Measurements from ENCODE around the gene GNB5. TPM values are rescaled to one million over a fixed set of nuclear protein-coding genes. Genes with fewer than 3 reads are reported as not detected.
A peak's percentile ranks its signal among the peaks of the same experiment; 100 is the strongest.
"Not testable (repeated sequence)": the region's sequence is repeated elsewhere in the genome, so short reads cannot be mapped to it uniquely, and the experiment has no call there.

GNB5 gene
- total RNA-seq, 1 experiment from 2014 or later = 23.9 TPM

GRCh38 chr15:52097180-52097579, 94.0 kb downstream of the GNB5 start:
- H3K36me3 ChIP-seq (replicated peaks; ENCODE audit: control insufficient read depth, insufficient read depth, low read length) = no peaks in the 10 kb centered on the region
- H3K27me3 ChIP-seq (ENCODE audit: control insufficient read depth, insufficient read depth, low read length) = no peaks in the 10 kb centered on the region
- H3K4me3 ChIP-seq (ENCODE audit: insufficient read depth, low read depth, low read length) = no peak overlapping the region
- no peak for DNase-seq

DNA sequence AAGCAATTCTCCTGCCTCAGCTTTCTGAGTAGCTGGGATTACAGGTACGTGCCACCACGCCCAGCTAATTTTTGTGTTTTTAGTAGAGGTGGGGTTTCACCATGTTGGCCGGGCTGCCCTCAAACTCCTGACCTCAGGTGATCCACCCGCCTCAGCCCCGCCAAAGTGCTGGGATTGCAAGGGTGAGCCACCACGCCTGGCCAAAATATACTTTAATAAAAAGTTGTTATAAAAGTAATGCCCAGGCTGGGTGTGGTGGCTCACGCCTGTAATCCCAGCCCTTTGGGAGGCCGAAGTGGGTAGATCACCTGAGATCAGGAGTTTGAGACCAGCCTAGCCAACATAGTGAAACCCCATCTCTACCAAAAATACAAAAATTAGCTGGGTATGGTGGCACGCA, 94.7 kb downstream of the GNB5 start:
- not testable (repeated sequence) for DNase-seq; H3K36me3 ChIP-seq (replicated peaks; ENCODE audit: control insufficient read depth, insufficient read depth, low read length); H3K4me3 ChIP-seq (ENCODE audit: insufficient read depth, low read depth, low read length); H3K27me3 ChIP-seq (ENCODE audit: control insufficient read depth, insufficient read depth, low read length)

- H3K4me3 ChIP-seq (ENCODE audit: insufficient read depth, low read depth, low read length) = no peak overlapping the region
- no peak for DNase-seq
- H3K36me3 ChIP-seq (replicated peaks; ENCODE audit: control insufficient read depth, insufficient read depth, low read length) = no peaks in the 10 kb centered on the region
- no peaks in the 10 kb centered on the region for H3K27me3 ChIP-seq (ENCODE audit: control insufficient read depth, insufficient read depth, low read length)
These were observed 95.5 kb downstream of the GNB5 start for GRCh38 chr15:52095597-52096262.

DNA sequence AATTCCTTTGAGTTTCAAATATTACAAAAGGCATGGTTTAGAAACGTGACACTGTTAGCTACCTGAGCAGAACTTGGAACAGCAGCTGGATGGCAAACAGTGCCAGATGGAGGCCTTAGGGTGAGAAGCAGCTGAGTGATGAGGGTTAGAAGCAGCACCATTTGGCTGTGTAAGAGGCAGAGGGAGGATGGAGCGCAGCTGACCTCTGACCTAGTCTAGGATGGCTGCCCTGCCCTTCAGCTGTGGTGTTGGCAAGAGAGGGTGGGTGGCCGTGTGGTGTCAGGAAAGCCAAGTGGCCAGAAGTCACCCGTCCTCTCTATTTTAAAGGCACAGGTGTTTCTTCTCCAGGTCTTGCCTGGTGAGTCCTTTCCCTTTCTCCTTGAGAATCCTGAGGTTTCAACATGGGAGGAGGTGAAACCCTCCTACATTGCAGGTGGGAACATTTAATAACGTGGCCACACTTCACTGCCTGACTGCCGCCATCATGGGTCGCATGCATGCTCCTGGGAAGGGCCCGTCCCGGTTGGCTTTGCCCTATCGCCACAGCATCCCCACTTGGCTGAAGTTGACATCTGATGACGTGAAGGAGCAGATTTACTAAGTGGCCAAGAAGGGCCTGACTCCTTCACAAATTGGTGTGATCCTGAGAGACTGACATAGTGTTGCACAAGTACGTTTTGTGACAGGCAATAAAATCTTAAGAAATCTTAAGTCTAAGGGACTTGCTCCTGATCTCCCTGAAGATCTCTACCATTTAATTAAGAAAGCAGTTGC, 96.2 kb downstream of the GNB5 start:
- DNase-seq = no peak
- H3K27me3 ChIP-seq (ENCODE audit: control insufficient read depth, insufficient read depth, low read length) = no peaks in the 10 kb centered on the region
- H3K36me3 ChIP-seq (replicated peaks; ENCODE audit: control insufficient read depth, insufficient read depth, low read length) = no peaks in the 10 kb centered on the region
- H3K4me3 ChIP-seq (ENCODE audit: insufficient read depth, low read depth, low read length) = no peak overlapping the region

- Histone ChIP-seq H3K4me3 (ENCODE audit: insufficient read depth, low read depth, low read length) (no peak overlapping the region), H3K27me3 (ENCODE audit: control insufficient read depth, insufficient read depth, low read length) (no peaks in the 10 kb centered on the region), H3K36me3 (replicated peaks; ENCODE audit: control insufficient read depth, insufficient read depth, low read length) (no peaks in the 10 kb centered on the region)
- no peak for DNase-seq
These were observed 97.4 kb downstream of the GNB5 start for GRCh38 chr15:52093539-52094510.

- no peak for DNase-seq
- H3K4me3 ChIP-seq (ENCODE audit: insufficient read depth, low read depth, low read length) = no peak overlapping the region
- no peaks in the 10 kb centered on the region for H3K36me3 ChIP-seq (replicated peaks; ENCODE audit: control insufficient read depth, insufficient read depth, low read length)
- H3K27me3 ChIP-seq (ENCODE audit: control insufficient read depth, insufficient read depth, low read length) = no peaks in the 10 kb centered on the region
These were observed 98.0 kb downstream of the GNB5 start for GRCh38 chr15:52093167-52093538.

- no peak for DNase-seq
- no peaks in the 10 kb centered on the region for H3K27me3 ChIP-seq (ENCODE audit: control insufficient read depth, insufficient read depth, low read length)
- no peaks in the 10 kb centered on the region for H3K36me3 ChIP-seq (replicated peaks; ENCODE audit: control insufficient read depth, insufficient read depth, low read length)
- H3K4me3 ChIP-seq (ENCODE audit: insufficient read depth, low read depth, low read length) = no peak overlapping the region
These were observed 101.0 kb downstream of the GNB5 start for GRCh38 chr15:52090193-52090592.

DNA sequence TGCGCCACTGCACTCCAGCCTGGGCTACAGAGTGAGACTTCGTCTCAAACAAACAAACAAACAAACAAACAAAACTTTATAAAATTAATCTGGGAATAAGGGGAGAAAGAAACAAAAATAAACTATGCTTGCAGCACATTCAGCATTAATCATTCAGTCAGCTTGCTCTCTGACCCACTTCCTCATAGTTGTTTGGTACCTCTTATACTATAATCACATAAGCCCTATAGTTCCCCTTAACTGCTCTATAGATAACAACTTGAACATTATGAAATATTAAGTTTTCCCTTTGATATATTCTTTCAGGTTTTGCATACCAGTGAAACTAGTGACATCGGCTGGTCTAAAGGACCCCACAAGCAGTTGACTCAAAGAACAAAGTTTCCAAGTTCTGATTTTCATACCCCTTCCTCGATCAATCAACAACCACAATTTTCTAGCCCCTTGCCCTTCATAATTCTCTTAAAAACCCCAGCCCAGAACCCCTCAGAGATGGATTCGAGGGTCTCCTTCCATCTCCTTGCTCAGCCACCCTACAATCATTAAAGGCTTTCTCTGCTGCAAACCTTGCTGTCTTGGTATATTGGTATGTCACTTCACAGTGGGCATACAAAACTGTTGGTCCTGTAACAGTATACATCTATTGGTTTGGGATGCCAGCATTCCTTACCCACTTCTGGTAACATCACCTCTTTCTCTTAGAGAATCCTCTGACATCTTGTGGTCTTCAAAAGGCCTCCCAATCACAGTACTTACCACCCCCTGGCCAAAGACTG, 105.0 kb downstream of the GNB5 start:
- Histone ChIP-seq H3K27me3 (ENCODE audit: control insufficient read depth, insufficient read depth, low read length) (no peaks in the 10 kb centered on the region), H3K36me3 (replicated peaks; ENCODE audit: control insufficient read depth, insufficient read depth, low read length) (no peaks in the 10 kb centered on the region), H3K4me3 (ENCODE audit: insufficient read depth, low read depth, low read length) (no peak overlapping the region)
- no peak for DNase-seq

GRCh38 chr15:52085299-52085698, 105.9 kb downstream of the GNB5 start:
- Histone ChIP-seq H3K36me3 (replicated peaks; ENCODE audit: control insufficient read depth, insufficient read depth, low read length) (no peaks in the 10 kb centered on the region), H3K27me3 (ENCODE audit: control insufficient read depth, insufficient read depth, low read length) (no peaks in the 10 kb centered on the region), H3K4me3 (ENCODE audit: insufficient read depth, low read depth, low read length) (no peak overlapping the region)
- no peak for DNase-seq

DNA sequence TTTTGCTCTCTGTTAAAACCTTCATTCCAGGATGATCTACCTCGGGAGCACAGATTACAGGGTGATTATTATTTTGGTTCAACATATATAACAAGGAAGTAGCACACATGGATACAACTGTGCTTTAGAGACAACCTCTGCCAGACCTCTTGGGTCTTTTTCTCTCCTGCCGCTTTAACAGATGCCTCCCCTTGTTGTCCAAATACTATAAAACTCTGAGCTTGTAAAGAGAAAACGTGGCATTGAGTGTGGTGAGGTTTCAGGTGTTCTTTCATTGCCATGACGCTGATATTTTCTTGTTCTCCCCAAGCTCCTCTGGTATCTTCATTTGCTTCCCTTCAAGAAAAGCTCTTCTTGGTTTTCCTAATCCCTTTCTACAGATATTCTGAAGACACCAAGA, 107.6 kb downstream of the GNB5 start:
- no peak for DNase-seq
- Histone ChIP-seq H3K4me3 (ENCODE audit: insufficient read depth, low read depth, low read length) (no peak overlapping the region), H3K36me3 (replicated peaks; ENCODE audit: control insufficient read depth, insufficient read depth, low read length) (no peaks in the 10 kb centered on the region), H3K27me3 (ENCODE audit: control insufficient read depth, insufficient read depth, low read length) (no peaks in the 10 kb centered on the region)

GRCh38 chr15:52083037-52083359, 108.2 kb downstream of the GNB5 start:
- not testable (repeated sequence) for DNase-seq; H3K36me3 ChIP-seq (replicated peaks; ENCODE audit: control insufficient read depth, insufficient read depth, low read length); H3K27me3 ChIP-seq (ENCODE audit: control insufficient read depth, insufficient read depth, low read length); H3K4me3 ChIP-seq (ENCODE audit: insufficient read depth, low read depth, low read length)

DNA sequence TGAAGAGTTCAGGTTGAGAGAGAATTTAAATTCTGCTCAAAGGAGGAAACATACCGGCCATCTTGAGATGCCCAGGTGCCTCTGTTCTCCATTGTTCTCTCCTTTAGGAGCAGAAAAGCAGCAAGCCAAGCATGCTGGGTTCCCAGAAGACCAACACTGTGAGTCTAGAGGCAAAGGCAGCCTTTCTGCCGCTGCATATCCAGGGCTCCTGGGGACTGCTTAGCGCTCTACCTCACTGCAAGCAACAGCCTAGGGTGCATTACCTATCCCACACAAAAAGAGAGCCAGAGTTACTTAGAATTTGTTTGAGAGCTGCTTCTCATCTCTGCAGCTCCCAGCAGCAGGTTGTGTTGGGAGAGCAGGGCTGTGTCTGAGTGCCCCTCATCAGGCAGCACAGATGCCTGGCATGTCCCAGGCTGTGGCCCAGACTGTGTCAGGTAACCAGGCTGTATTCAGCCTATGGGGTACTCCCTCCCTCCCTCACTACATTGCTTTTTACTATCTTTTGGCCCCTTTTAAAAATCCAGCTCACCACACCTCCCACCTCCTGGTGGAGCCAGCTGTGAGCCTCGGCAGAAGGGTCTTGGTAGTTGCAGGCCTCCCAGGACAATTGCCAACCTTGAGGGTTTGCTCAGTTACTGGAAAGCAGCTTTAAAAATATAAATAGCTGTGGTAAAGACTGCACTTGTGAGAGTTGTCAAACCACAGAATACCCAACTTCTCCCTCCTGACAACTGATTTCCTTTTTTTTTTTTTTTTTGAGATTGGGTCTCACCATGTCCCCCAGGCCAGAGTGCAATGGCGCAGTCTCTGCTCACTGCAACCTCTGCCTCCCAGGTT, 108.8 kb downstream of the GNB5 start:
- DNase-seq = peak; percentile 28
- Histone ChIP-seq H3K27me3 (ENCODE audit: control insufficient read depth, insufficient read depth, low read length) (no peaks in the 10 kb centered on the region), H3K36me3 (replicated peaks; ENCODE audit: control insufficient read depth, insufficient read depth, low read length) (no peaks in the 10 kb centered on the region), H3K4me3 (ENCODE audit: insufficient read depth, low read depth, low read length) (no peak overlapping the region)

GRCh38 chr15:52080706-52081392, 110.3 kb downstream of the GNB5 start:
- Histone ChIP-seq H3K27me3 (ENCODE audit: control insufficient read depth, insufficient read depth, low read length) (no peaks in the 10 kb centered on the region), H3K36me3 (replicated peaks; ENCODE audit: control insufficient read depth, insufficient read depth, low read length) (no peaks in the 10 kb centered on the region), H3K4me3 (ENCODE audit: insufficient read depth, low read depth, low read length) (no peak overlapping the region)
- no peak for DNase-seq

All from H7 (cell line).